OCI-LY1 (cell line): ENCODE measurements around the gene GBF1.

Experiments used
- H2AFZ ChIP-seq: fragments of 200-600 bp; sonication (generic), shearing (Covaris generic); 2 replicates; pipeline ENCODE4 v1.6.0; 2014; ENCODE audit warnings: antibody characterized with exemption, mild to moderate bottlenecking, low read length
- H3F3A ChIP-seq: fragments of 200-600 bp; sonication (generic), shearing (Covaris generic); 2 replicates; pipeline ENCODE4 v1.6.0; 2014; ENCODE audit warnings: mild to moderate bottlenecking, antibody characterized with exemption, low read length, moderate library complexity; ENCODE audit not compliant: insufficient read depth
- H3K27ac ChIP-seq: fragments of 200-600 bp; sonication (generic); 2 replicates; pipeline ENCODE4 v1.5.1; 2014; ENCODE audit warnings: low read length, mixed run types, mild to moderate bottlenecking, low read depth; ENCODE audit not compliant: poor library complexity, severe bottlenecking
- H3K27me3 ChIP-seq: fragments of 200-600 bp; sonication (generic); 2 replicates; pipeline ENCODE4 v1.6.0; 2014; ENCODE audit warnings: antibody characterized with exemption, mild to moderate bottlenecking, low read length, moderate library complexity; ENCODE audit not compliant: insufficient read depth
- H3K36me3 ChIP-seq: fragments of 200-600 bp; sonication (generic); 2 replicates; pipeline ENCODE4 v1.6.1; 2014; ENCODE audit warnings: mild to moderate bottlenecking, antibody characterized with exemption, low read length, moderate library complexity, mixed read lengths; ENCODE audit not compliant: insufficient read depth
- H3K4me1 ChIP-seq: fragments of 200-600 bp; sonication (generic); 2 replicates; pipeline ENCODE4 v1.5.1; 2014; ENCODE audit warnings: mild to moderate bottlenecking, low read length, moderate library complexity; ENCODE audit not compliant: insufficient read depth, severe bottlenecking
- H3K4me2 ChIP-seq: fragments of 200-600 bp; sonication (generic), shearing (Covaris generic); 2 replicates; pipeline ENCODE4 v1.6.1; 2014; ENCODE audit warnings: low read length
- H3K4me3 ChIP-seq: fragments of 200-600 bp; sonication (generic); 2 replicates; pipeline ENCODE4 v1.5.1; 2014; ENCODE audit warnings: low read length, low read depth, mild to moderate bottlenecking, mixed read lengths; ENCODE audit not compliant: poor library complexity, severe bottlenecking
- H3K79me2 ChIP-seq: fragments of 200-600 bp; shearing (Covaris generic); 2 replicates; pipeline ENCODE4 v1.6.1; 2016; ENCODE audit warnings: mixed run types, low read length, mixed read lengths; ENCODE audit not compliant: insufficient read depth
- H3K9ac ChIP-seq: fragments of 200-600 bp; sonication (generic), shearing (Covaris generic); 2 replicates; pipeline ENCODE4 v1.6.1; 2014; ENCODE audit warnings: mild to moderate bottlenecking, low read length, mixed read lengths
- H3K9me2 ChIP-seq: fragments of 200-600 bp; sonication (generic), shearing (Covaris generic); 2 replicates; pipeline ENCODE4 v1.6.1; 2014; ENCODE audit warnings: low read depth, mild to moderate bottlenecking, low read length, mixed read lengths
- H3K9me3 ChIP-seq: fragments of 200-600 bp; shearing (Covaris generic); 2 replicates; pipeline ENCODE4 v1.6.1; 2014; ENCODE audit warnings: low read length, mixed read lengths
- H4K20me1 ChIP-seq: fragments of 200-600 bp; sonication (generic), shearing (Covaris generic); 2 replicates; pipeline ENCODE4 v1.6.0; 2016; ENCODE audit warnings: mild to moderate bottlenecking, low read length; ENCODE audit not compliant: insufficient read depth
- EZH2 ChIP-seq: fragments of 200-600 bp; sonication (generic), shearing (Covaris generic); IDR thresholded peaks from 2 replicates; pipeline ENCODE4 v1.8.0; 2017; ENCODE audit warnings: borderline replicate concordance, mixed run types, mild to moderate bottlenecking, antibody characterized with exemption, low read length, moderate library complexity, mixed read lengths
- TF ChIP-seq, protein P1 (sequence below): fragments of 200-600 bp; sonication (generic), shearing (Covaris generic); IDR thresholded peaks from 2 replicates; pipeline ENCODE4 v1.5.1; 2017; ENCODE audit warnings: mild to moderate bottlenecking, antibody characterized with exemption, low read length, moderate library complexity, mixed read lengths

GBF1 gene

DNA sequence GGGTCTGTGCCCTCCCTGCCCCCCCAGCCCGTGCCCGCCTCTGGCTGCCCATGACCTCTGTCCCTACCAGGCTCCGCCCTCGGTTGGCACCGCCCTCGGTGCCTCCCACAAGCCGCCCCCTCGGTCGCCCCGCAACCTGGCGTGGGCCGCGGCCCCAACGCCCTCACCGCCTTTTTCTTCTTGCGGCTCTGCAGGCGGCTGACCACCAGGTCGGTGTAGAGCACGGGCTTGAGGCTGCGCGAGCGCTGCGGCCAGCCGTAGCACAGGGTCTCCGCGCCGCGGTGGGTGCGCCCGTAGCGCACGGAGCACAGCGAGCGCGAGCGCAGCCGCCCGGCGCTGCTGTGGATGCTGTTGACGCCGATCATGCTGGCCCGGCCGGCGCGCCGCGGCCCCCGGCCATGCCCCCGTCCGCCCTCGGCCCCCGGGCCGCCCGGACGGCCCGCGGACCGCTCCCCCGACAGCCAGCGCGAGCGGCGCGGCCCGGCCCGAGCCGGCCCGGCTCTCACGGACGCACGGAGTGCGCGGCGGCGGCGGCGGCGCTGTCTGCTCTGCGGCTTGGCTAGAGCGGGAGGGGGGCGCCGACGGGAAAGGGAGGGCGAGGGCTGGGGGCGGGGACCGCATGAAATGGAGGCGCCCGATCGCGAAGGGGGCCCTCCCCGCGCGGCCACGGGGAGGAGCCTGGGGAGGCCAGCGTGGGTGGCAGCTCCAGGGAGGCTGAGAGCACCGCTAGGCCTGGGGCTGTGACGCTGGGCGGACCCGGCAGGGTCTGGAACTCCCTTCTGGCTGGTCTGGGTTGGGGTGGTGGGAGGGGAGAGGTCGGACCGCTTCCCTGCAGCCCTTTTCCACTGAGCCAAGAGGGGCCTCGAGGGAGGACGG lies 163.6 kb downstream of the GBF1 start:
- no peak overlapping the region for H3K9ac ChIP-seq
- H3K79me2 ChIP-seq = no peaks in the 10 kb centered on the region
- H3K4me1 ChIP-seq = no peaks in the 10 kb centered on the region
- no peaks in the 10 kb centered on the region for H3F3A ChIP-seq
- no peak overlapping the region for H3K27ac ChIP-seq
- no peaks in the 10 kb centered on the region for H3K36me3 ChIP-seq
- no peaks in the 10 kb centered on the region for H3K9me2 ChIP-seq
- H2AFZ ChIP-seq = no peak overlapping the region
- H3K4me2 ChIP-seq = peak overlapping the region; percentile 55
- no peaks in the 10 kb centered on the region for H3K9me3 ChIP-seq
- no peaks in the 10 kb centered on the region for H3K27me3 ChIP-seq
- no peaks in the 10 kb centered on the region for H4K20me1 ChIP-seq
- no peak for TF ChIP-seq EZH2
- TF ChIP-seq, protein P1, sequence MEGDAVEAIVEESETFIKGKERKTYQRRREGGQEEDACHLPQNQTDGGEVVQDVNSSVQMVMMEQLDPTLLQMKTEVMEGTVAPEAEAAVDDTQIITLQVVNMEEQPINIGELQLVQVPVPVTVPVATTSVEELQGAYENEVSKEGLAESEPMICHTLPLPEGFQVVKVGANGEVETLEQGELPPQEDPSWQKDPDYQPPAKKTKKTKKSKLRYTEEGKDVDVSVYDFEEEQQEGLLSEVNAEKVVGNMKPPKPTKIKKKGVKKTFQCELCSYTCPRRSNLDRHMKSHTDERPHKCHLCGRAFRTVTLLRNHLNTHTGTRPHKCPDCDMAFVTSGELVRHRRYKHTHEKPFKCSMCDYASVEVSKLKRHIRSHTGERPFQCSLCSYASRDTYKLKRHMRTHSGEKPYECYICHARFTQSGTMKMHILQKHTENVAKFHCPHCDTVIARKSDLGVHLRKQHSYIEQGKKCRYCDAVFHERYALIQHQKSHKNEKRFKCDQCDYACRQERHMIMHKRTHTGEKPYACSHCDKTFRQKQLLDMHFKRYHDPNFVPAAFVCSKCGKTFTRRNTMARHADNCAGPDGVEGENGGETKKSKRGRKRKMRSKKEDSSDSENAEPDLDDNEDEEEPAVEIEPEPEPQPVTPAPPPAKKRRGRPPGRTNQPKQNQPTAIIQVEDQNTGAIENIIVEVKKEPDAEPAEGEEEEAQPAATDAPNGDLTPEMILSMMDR = no peak
- H3K4me3 ChIP-seq = peak overlapping the region; percentile 47

DNA sequence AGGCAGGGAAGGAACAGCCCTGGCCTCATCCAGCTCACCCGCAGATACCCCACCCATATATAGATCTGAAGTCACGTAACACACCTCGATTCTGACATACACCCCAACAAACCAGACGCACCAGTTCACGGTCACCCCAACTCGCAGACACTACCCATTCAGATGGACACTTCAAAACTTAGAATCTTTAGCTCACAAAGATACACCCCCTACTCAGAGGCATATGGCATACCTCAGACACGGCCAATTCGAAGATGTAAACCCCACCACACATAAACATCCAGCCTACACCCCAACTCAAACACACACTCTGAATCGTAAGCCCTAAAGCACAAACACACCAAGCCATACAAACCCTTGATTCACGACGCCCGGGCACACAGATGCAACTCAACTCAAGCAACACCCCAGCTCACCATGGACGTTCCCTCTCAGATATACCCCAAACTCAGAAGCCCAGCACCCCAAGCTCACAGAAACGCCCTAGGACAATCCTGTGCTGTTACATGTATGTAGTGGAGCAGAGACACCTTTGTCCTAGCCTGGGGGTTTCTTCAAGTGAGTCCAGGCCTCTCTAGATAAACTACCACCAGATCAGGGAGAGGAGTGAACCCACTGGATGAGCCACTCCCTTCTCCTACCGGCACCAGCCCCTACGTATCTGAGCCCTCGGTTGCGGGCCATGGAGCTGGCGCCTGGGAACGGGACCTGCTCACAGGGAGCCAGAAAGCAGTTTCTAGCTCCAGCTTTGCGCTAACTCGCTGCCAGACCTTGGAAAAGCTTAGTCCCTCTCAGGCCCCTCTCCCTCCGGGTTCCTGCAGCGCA lies 164.5 kb downstream of the GBF1 start:
- Histone ChIP-seq H3K4me2 (no peak overlapping the region), H3K36me3 (no peaks in the 10 kb centered on the region), H3K27me3 (no peaks in the 10 kb centered on the region), H2AFZ (no peak overlapping the region), H3K79me2 (no peaks in the 10 kb centered on the region), H3K4me3 (no peak overlapping the region), H3K9me2 (no peaks in the 10 kb centered on the region), H3K27ac (no peak overlapping the region), H3K9ac (no peak overlapping the region), H4K20me1 (no peaks in the 10 kb centered on the region), H3K9me3 (no peaks in the 10 kb centered on the region), H3K4me1 (no peaks in the 10 kb centered on the region), H3F3A (no peaks in the 10 kb centered on the region)
- no peak for TF ChIP-seq EZH2
- TF ChIP-seq, protein P1 = no peak

DNA sequence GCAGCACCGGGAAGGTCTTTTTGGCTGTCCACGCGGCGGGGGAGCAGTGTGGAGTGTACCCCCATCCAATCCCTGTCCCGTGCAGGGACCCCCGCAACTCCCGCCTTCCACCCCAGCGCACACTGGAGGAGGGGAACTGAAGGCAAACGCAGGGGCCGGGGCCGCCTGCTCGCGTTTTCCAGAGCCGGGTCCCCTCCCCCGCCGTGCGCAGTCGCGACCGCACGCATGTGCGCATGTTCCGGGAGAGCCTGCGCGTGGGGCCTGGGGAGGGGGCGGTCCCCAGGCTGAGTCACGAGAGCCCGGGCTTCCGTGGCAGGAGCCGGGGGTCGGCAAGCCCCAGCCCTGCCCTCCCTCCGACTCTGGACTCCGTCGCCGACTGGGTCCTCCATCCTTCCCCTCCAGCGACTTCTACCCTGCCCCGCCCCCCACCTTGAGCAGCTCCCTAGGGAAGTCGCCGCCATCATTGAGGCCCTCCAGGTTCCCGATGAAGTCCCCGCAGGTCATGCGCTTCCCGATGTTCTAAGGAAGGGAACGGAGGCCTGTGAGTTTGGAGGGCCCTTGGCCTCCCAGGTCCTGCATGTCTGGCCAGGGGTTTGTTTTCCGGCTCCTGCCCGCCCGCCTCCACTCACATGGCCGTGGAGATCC lies 165.2 kb downstream of the GBF1 start:
- no peak overlapping the region for H3K27ac ChIP-seq
- H3F3A ChIP-seq = no peaks in the 10 kb centered on the region
- no peaks in the 10 kb centered on the region for H3K36me3 ChIP-seq
- H3K4me2 ChIP-seq = no peak overlapping the region
- H3K4me1 ChIP-seq = no peaks in the 10 kb centered on the region
- no peak overlapping the region for H2AFZ ChIP-seq
- no peaks in the 10 kb centered on the region for H3K27me3 ChIP-seq
- no peak overlapping the region for H3K4me3 ChIP-seq
- H3K9me3 ChIP-seq = no peaks in the 10 kb centered on the region
- H3K9me2 ChIP-seq = no peaks in the 10 kb centered on the region
- no peaks in the 10 kb centered on the region for H4K20me1 ChIP-seq
- H3K79me2 ChIP-seq = no peaks in the 10 kb centered on the region
- TF ChIP-seq EZH2 = no peak
- no peak overlapping the region for H3K9ac ChIP-seq
